Adrenal gland (tissue), 12 donors: ENCODE measurements around the gene VSIR. TPM values are rescaled to one million over a fixed set of nuclear protein-coding genes. Genes with fewer than 3 reads are reported as not detected.

ENCODE experiments used
- DNase-seq, 7 donors: peaks; one replicate each; pipeline ENCODE4 v3.0.0-alpha.2; 2019 to 2020
- H3K27ac ChIP-seq, 5 donors: fragments of 200-600 bp; sonication (generic) in 4 of 5; 1 replicate in 3 of 5; 2 replicates in 2 of 5; pipeline versions ENCODE4 v1.5.1 to v1.8.0; 2016 to 2020; ENCODE audit warnings: mild to moderate bottlenecking in 1 of 5
- H3K27me3 ChIP-seq: fragments of 200-600 bp; 2 replicates; pipeline ENCODE4 v1.8.0; 2021
- H3K36me3 ChIP-seq, 2 donors: fragments of 200-600 bp; replicated peaks in 1 of 2; 1 replicate in 1 of 2; 2 replicates in 1 of 2; pipeline versions ENCODE4 v1.5.1 to v1.8.0; 2018 to 2022
- H3K4me1 ChIP-seq, 2 donors: fragments of 200-600 bp; replicated peaks in 1 of 2; 1 replicate in 1 of 2; 2 replicates in 1 of 2; pipeline versions ENCODE4 v1.5.1 to v1.8.0; 2018 to 2021
- H3K4me3 ChIP-seq, 4 donors: fragments of 200-600 bp; sonication (generic) in 3 of 4; one replicate each; pipeline ENCODE4 v1.5.1; 2016 to 2018
- H3K9me3 ChIP-seq, 3 donors: fragments of 200-600 bp; sonication (generic) in 1 of 3; replicated peaks in 1 of 3; 1 replicate in 2 of 3; 2 replicates in 1 of 3; pipeline versions ENCODE4 v1.5.1 to v1.8.0; 2016 to 2021
- POLR2A ChIP-seq, 2 donors: fragments of 450-650 bp; IDR thresholded peaks; one replicate each; pipeline ENCODE4 v1.6.1; 2017; ENCODE audit warnings: antibody characterized with exemption in 2 of 2, mild to moderate bottlenecking in 2 of 2, moderate library complexity in 1 of 2
- WGBS, 4 donors: extraction: QIAGEN DNeasy Blood & Tissue Kit in 2 of 4; methylation state at CpG; one replicate each; pipeline versions ENCODE4 v1.1.5 to v1.1.7; 2013 to 2017; 5-methylcytosine and 5-hydroxymethylcytosine counted together
- intact Hi-C, 2 donors: fragments of 100-400 bp; cut with DNase I; formaldehyde crosslinking; loops; one replicate each; pipeline versions ENCODE4 v1.14.1 to v1.15.0; 2022 to 2023
- polyA plus RNA-seq, 3 donors: library from polyadenylated mRNA; stranded (reverse); fragments of 200-250 nt in 2 of 3; fragments of 350-450 nt in 1 of 3; fragmentation: Illumina TruSeq in 1 of 3; extraction: RNeasy Lipid Tissue Mini Kit (QIAGEN cat#74804) in 1 of 3; gene quantifications; one replicate each; pipeline ENCODE4 v1.2.3, GENCODE V29; 2013 to 2014
- total RNA-seq, 9 donors: library from RNA; depleted of rRNA in 4 of 9; stranded (reverse); fragments of >200 nt in 4 of 9; fragments of 120-200 nt in 1 of 9; fragmentation: NEBNext Ultra II Directional in 1 of 9; extraction: Animal tissue kit (Norgen Biotek cat#: 25700) in 1 of 9; gene quantifications; one replicate each; pipeline versions ENCODE4 v1.1.0 to v1.2.4, GENCODE V29; 2013 to 2023
- TF ChIP-seq, protein P1 (sequence below), 6 experiments: fragments of 450-650 bp in 4 of 6; fragments of 200-600 bp in 2 of 6; sonication (generic) in 1 of 6; IDR thresholded peaks; 1 replicate in 5 of 6; 2 replicates in 1 of 6; pipeline versions ENCODE4 v1.5.1 to v1.8.0; 2016 to 2021; ENCODE audit warnings: antibody characterized with exemption in 6 of 6, mild to moderate bottlenecking in 2 of 6, moderate library complexity in 1 of 6
- donor health status: healthy with polysubstance abuse.
- donor health status: Bipolar disorder and iron deficiency.
- donor health status: DM: yes; HTN: yes; CAD: no.
- donor health status: DM: no; HTN: no; CAD: no.
- donor health status: DM: no; HTN: no; CAD: no.
- donor health status: DM: yes; HTN: yes; CAD: no.

The VSIR gene
- total and polyA plus RNA-seq, 12 donors, result 8.0 to 71.7 (median 35.4) TPM

DNA sequence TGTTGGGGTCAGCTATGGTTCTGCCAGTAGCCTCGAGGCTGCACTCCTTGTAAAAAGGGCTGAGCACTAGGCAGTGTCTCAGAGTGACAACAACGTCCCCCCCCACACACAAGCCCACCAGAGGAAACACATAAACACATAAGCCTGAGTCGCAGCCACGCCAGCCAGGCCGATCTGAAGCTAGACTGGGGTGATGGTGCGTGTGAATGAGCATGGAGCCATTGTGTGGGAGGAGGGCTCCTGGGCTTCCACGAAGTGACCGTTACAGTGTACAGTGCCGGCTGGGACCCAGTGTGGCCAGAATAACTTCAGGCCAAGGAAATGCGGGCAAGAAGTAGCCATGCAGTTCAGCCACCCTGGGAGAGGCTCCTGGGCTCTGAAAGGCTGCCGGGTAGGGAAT is 50.0 kb downstream of the VSIR start:
- TF ChIP-seq POLR2A (IDR thresholded peaks at IDR 0.05), result no peak
- TF ChIP-seq, protein P1, sequence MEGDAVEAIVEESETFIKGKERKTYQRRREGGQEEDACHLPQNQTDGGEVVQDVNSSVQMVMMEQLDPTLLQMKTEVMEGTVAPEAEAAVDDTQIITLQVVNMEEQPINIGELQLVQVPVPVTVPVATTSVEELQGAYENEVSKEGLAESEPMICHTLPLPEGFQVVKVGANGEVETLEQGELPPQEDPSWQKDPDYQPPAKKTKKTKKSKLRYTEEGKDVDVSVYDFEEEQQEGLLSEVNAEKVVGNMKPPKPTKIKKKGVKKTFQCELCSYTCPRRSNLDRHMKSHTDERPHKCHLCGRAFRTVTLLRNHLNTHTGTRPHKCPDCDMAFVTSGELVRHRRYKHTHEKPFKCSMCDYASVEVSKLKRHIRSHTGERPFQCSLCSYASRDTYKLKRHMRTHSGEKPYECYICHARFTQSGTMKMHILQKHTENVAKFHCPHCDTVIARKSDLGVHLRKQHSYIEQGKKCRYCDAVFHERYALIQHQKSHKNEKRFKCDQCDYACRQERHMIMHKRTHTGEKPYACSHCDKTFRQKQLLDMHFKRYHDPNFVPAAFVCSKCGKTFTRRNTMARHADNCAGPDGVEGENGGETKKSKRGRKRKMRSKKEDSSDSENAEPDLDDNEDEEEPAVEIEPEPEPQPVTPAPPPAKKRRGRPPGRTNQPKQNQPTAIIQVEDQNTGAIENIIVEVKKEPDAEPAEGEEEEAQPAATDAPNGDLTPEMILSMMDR (IDR thresholded peaks at IDR 0.05), result no peak
- peaks cover 14 to 24% of the 10 kb centered on the region in 2 donors for H3K4me1 ChIP-seq
- no peak overlapping the region for H3K4me3 ChIP-seq
- no peak for DNase-seq
- WGBS, 4 donors, result 87 to 94% (median 90%) methylated on average over 9 to 11 of the region's 11 CpGs
- no peaks in the 10 kb centered on the region for H3K27me3 ChIP-seq
- H3K9me3 ChIP-seq, result no peaks in the 10 kb centered on the region
- no peak overlapping the region for H3K27ac ChIP-seq
- intact Hi-C loops, result loop anchor here in 1 of 2 donors (5.0 kb wide), 1 partner anchor 74 kb away; no protein-coding TSS in a partner anchor
- no peaks in the 10 kb centered on the region for H3K36me3 ChIP-seq

DNA sequence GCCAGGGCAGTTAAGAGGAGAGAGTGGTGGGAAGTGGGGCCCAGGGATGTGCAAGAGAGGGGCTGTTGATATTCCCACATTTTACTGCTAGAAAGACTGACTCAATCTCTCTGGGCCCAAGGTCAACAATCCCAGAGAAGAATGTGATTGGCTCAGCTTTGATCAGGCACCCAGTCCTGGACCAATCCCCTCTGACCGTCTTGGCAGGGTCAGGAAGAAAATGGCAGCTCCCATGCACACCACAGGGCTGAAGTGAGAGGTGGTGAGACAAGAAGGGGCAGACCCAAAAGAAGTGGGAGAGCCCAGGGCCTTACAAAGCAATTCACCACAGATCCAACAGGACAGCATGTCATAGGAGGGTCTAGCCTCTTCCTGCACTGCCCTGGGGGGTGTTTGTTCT is 50.5 kb downstream of the VSIR start:
- TF ChIP-seq, protein P1 (IDR thresholded peaks at IDR 0.05), result no peak
- no peak for TF ChIP-seq POLR2A (IDR thresholded peaks at IDR 0.05)
- WGBS, 4 donors, result 70 to 91% (median 77%) methylated on average over 1 of the region's 1 CpG
- H3K4me1 ChIP-seq, result peaks cover 10 to 20% of the 10 kb centered on the region in 2 donors
- no peaks in the 10 kb centered on the region for H3K9me3 ChIP-seq
- H3K36me3 ChIP-seq, result no peaks in the 10 kb centered on the region
- intact Hi-C loops, result loop anchor here in 1 of 2 donors (5.0 kb wide), 1 partner anchor 74 kb away; no protein-coding TSS in a partner anchor
- DNase-seq, result no peak
- no peaks in the 10 kb centered on the region for H3K27me3 ChIP-seq
- H3K4me3 ChIP-seq, result no peak overlapping the region
- no peak overlapping the region for H3K27ac ChIP-seq

- TF ChIP-seq, protein P1 (IDR thresholded peaks at IDR 0.05), result no peak
- TF ChIP-seq POLR2A (IDR thresholded peaks at IDR 0.05), result no peak
- H3K27me3 ChIP-seq, result no peaks in the 10 kb centered on the region
- no peak for DNase-seq
- no peaks in the 10 kb centered on the region for H3K36me3 ChIP-seq
- peaks cover 0 to 13% of the 10 kb centered on the region in 2 donors for H3K4me1 ChIP-seq
- H3K4me3 ChIP-seq, result no peak overlapping the region
- no peak overlapping the region for H3K27ac ChIP-seq
- 85 to 93% (median 88%) methylated on average over 6 of the region's 6 CpGs for WGBS, 4 donors
- intact Hi-C loops, result loop anchor here in 1 of 2 donors (5.0 kb wide), 1 partner anchor 76 kb away; no protein-coding TSS in a partner anchor
- no peaks in the 10 kb centered on the region for H3K9me3 ChIP-seq
Measured at GRCh38 chr10:71721313-71721712, 52.0 kb downstream of the VSIR start.

DNA sequence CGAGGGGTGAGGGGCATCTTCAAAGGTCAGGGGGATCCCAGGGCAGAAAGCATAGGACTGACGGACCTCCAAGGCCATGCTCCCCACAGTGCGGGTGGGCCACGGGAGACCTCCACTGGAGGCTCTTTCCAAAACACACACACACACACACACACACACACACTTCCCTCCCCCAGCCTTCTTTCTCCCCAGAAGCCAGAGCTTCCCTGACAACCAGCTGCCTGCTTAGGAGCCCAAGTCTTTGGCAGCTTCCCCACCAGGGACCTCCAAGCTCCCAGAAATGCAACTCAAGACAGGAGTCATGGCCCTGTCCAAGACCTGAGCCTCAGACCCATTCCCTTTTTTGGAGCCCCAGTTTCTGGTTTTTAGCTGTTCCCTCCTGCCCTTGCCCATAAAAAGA is 53.0 kb downstream of the VSIR start:
- TF ChIP-seq POLR2A (IDR thresholded peaks at IDR 0.05), result no peak
- TF ChIP-seq, protein P1 (IDR thresholded peaks at IDR 0.05), result no peak
- Histone ChIP-seq H3K27me3 (no peaks in the 10 kb centered on the region), H3K27ac (no peak overlapping the region), H3K4me1 (peaks cover 0 to 8% of the 10 kb centered on the region in 2 donors), H3K36me3 (no peaks in the 10 kb centered on the region), H3K4me3 (no peak overlapping the region), H3K9me3 (no peaks in the 10 kb centered on the region)
- 50 to 85% (median 68%) methylated on average over 4 of the region's 4 CpGs for WGBS, 4 donors
- DNase-seq, result no peak
- intact Hi-C loops, result loop anchor here in 1 of 2 donors (5.0 kb wide), 1 partner anchor 77 kb away; no protein-coding TSS in a partner anchor
